HEK293T (cell line): ENCODE measurements around the gene EPOP.

Experiments used
- FOXA1 ChIP-seq: fragments of 450-650 bp; IDR thresholded peaks from 2 replicates; pipeline ENCODE4 v1.6.1; 2016; ENCODE audit warnings: mild to moderate bottlenecking
- FOXK2 ChIP-seq: fragments of 450-650 bp; IDR thresholded peaks from 2 replicates; pipeline ENCODE4 v1.6.1; 2016; ENCODE audit warnings: mild to moderate bottlenecking
- LEF1 ChIP-seq: fragments of 450-650 bp; IDR thresholded peaks from 2 replicates; pipeline ENCODE4 v1.6.1; 2017; ENCODE audit warnings: mild to moderate bottlenecking, borderline replicate concordance
- NFRKB ChIP-seq: fragments of 450-650 bp; IDR thresholded peaks from 2 replicates; pipeline ENCODE4 v1.6.1; 2016; ENCODE audit warnings: mild to moderate bottlenecking, moderate library complexity
- SP1 ChIP-seq: fragments of 450-650 bp; IDR thresholded peaks from 2 replicates; pipeline ENCODE4 v1.6.1; 2017

GRCh38 chr17:38705523-38705802 lies 30.7 kb upstream of the EPOP start:
- TF ChIP-seq SP1 (no peak), FOXA1 (no peak), NFRKB (no peak), LEF1 (no peak), FOXK2 (no peak)
